ENCODE results near the gene PDIA6. TPM values are rescaled to one million over a fixed set of nuclear protein-coding genes. Genes with fewer than 3 reads are reported as not detected.

The PDIA6 gene, protein sequence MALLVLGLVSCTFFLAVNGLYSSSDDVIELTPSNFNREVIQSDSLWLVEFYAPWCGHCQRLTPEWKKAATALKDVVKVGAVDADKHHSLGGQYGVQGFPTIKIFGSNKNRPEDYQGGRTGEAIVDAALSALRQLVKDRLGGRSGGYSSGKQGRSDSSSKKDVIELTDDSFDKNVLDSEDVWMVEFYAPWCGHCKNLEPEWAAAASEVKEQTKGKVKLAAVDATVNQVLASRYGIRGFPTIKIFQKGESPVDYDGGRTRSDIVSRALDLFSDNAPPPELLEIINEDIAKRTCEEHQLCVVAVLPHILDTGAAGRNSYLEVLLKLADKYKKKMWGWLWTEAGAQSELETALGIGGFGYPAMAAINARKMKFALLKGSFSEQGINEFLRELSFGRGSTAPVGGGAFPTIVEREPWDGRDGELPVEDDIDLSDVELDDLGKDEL
- total RNA-seq: 214 and 307 TPM in 2 replicates
- 385 and 548 TPM in 2 replicates for polyA plus RNA-seq

DNA sequence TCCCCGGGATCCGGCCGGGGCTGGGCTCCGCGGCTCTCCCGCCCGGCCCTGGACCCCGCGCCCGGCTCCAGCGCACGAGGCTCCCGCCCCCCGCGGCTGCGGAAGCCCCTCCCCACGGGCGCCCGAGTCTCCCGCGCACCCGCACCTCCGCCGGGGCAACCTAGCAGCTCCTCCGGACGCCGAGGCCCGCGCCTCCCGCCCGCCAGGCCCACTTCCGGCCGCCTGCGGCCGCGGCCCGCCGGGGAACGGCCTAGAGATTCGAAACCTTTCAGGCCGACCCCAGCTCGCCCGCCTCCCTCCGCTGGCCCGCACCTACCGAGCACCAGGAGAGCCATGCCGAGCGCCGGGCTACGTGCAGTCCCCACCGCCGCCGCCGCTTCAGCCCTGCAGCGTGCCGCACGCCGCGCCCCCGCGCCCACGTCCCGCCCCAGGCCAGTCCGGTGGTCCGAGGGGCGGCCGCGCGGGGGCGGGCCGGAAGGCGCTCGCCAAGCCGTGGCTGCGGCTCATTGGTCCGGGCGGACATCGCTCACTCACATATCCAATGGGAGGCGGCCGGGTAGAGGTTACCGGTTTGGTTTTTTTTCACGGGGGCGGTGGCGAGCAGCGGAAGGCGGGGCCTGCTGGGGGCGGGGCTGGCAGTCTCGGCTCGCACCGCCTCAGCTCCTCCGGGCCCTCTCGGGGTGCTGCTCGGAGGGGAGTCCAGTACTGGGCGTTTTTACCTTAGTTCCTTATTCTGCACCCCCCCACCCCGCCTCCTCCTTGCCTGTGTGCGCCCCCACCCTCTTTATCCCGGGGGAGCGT is at the start of gene PDIA6:
Gene PDIA6 (minus strand): TSS at position 424 of the 801 bp plus-strand sequence. CDS start 89 bp downstream, at position 335.
- TF ChIP-seq, protein P1, sequence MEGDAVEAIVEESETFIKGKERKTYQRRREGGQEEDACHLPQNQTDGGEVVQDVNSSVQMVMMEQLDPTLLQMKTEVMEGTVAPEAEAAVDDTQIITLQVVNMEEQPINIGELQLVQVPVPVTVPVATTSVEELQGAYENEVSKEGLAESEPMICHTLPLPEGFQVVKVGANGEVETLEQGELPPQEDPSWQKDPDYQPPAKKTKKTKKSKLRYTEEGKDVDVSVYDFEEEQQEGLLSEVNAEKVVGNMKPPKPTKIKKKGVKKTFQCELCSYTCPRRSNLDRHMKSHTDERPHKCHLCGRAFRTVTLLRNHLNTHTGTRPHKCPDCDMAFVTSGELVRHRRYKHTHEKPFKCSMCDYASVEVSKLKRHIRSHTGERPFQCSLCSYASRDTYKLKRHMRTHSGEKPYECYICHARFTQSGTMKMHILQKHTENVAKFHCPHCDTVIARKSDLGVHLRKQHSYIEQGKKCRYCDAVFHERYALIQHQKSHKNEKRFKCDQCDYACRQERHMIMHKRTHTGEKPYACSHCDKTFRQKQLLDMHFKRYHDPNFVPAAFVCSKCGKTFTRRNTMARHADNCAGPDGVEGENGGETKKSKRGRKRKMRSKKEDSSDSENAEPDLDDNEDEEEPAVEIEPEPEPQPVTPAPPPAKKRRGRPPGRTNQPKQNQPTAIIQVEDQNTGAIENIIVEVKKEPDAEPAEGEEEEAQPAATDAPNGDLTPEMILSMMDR (IDR thresholded peaks at IDR 0.05; ENCODE audit: low read depth, low read length): no peak
- peak; percentile 98 for DNase-seq (ENCODE audit: low read depth in 1 of 2, low spot score in 1 of 2)
- Histone ChIP-seq H3K4me3 (peak within 1 kb of the TSS; percentile 98), H3K9me3 (ENCODE audit: low read depth) (no peaks in the 10 kb centered on the region), H3K27me3 (no peaks in the 10 kb centered on the region), H3K27ac (peak within 1 kb of the TSS; percentile 99), H3K4me1 (ENCODE audit: low read depth) (peaks cover 14% of the 10 kb centered on the region), H3K36me3 (no peaks in the 10 kb centered on the region)

DNA sequence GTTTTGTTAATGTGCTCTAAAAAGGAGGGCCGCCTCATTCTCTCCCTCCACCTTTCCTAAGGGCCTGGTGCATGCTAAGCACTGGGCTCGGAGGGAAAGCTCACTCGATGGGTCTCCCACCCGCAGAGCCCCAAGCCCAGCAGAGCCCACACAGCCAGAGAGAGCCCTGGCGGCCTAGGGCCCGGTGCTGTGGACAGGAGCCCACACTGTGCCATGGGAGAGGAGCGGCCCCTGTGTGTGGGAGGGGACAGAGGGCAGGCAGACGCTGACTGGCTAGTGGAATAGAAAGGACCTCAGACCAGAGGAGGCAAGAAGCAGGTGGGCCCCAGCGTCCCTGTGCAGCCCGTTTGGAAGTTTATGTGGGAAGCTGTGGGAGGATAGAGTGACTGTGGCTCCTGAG is 49.7 kb upstream of the PDIA6 start:
- H3K4me3 ChIP-seq: no peak overlapping the region
- H3K9me3 ChIP-seq (ENCODE audit: low read depth): no peaks in the 10 kb centered on the region
- no peaks in the 10 kb centered on the region for H3K36me3 ChIP-seq
- DNase-seq (ENCODE audit: low read depth in 1 of 2, low spot score in 1 of 2): no peak
- peaks cover 13% of the 10 kb centered on the region for H3K4me1 ChIP-seq (ENCODE audit: low read depth)
- no peak overlapping the region for H3K27ac ChIP-seq
- TF ChIP-seq, protein P1 (IDR thresholded peaks at IDR 0.05; ENCODE audit: low read depth, low read length): no peak
- H3K27me3 ChIP-seq: no peaks in the 10 kb centered on the region

DNA sequence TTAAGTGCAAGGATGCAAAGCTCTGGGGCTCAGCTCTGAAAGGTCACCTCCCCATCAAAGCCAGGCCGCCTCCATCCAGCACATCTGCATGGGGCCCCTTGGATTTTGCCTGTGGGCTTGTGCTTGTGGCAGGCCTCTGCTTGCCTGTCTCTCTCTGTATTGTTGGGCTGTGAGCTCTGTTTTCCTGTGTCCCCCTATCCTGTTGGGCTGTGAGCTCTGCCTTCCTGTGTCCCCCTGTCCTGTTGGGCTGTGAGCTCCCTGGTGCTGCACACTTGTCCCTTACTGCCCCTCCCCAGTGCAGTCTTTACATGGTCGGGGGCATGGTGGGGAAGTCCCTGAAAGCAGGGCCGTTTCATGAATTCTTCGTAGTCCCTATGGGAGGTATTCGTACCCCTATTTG is 49.2 kb upstream of the PDIA6 start:
- Histone ChIP-seq H3K4me1 (ENCODE audit: low read depth) (peaks cover 13% of the 10 kb centered on the region), H3K27me3 (no peaks in the 10 kb centered on the region), H3K9me3 (ENCODE audit: low read depth) (no peaks in the 10 kb centered on the region), H3K36me3 (no peaks in the 10 kb centered on the region), H3K4me3 (no peak overlapping the region), H3K27ac (no peak overlapping the region)
- no peak for DNase-seq (ENCODE audit: low read depth in 1 of 2, low spot score in 1 of 2)
- TF ChIP-seq, protein P1 (IDR thresholded peaks at IDR 0.05; ENCODE audit: low read depth, low read length): no peak

DNA sequence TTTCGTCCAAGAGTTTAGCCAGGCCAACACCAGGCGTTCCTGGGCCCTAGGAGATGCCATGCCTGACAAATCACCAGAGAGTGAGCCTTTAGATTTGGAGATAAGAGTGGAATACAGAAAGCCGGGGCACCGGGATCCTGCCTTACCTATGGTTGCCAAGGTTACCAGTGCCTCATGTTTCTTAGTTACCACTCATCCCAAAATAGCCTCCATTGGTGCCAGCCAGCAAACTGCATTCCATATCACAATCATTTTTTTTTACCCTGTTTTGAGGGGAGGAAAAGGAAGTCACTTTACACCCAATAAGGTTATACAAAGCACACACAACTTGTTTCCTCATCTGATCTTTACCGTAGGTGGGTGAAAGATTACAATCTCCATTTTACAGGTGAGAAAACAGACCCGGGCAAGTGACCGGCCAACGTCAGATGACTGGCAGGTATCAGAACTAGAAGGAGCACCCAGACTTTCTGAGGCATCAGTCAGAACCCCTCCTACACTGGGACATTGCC is 48.3 kb upstream of the PDIA6 start:
- Histone ChIP-seq H3K4me1 (ENCODE audit: low read depth) (peaks cover 13% of the 10 kb centered on the region), H3K4me3 (no peak overlapping the region)

More for the DNA sequence above, 48.3 kb upstream of the PDIA6 start:
- DNase-seq (ENCODE audit: low read depth in 1 of 2, low spot score in 1 of 2): no peak
- TF ChIP-seq, protein P1 (IDR thresholded peaks at IDR 0.05; ENCODE audit: low read depth, low read length): no peak
- Histone ChIP-seq H3K27ac (no peak overlapping the region), H3K9me3 (ENCODE audit: low read depth) (no peaks in the 10 kb centered on the region), H3K27me3 (no peaks in the 10 kb centered on the region), H3K36me3 (no peaks in the 10 kb centered on the region)
